ENCODE results near the gene NDUFAF3. TPM values are rescaled to one million over a fixed set of nuclear protein-coding genes. Genes with fewer than 3 reads are reported as not detected.

NDUFAF3 gene
- total RNA-seq, 1 experiment from 2014 or later, result 36.8 TPM

- Mint-ChIP-seq H3K4me1 (peaks cover 39% of the 10 kb centered on the region), H3K36me3 (peaks cover 57% of the 10 kb centered on the region), H3K9me3 (no peaks in the 10 kb centered on the region), H3K27me3 (ENCODE audit: low read depth) (no peaks in the 10 kb centered on the region), H3K27ac (no peak overlapping the region), H3K4me3 (peak overlapping the region; percentile 92)
- no peak for ATAC-seq
- DNase-seq (ENCODE audit: low spot score), result no peak
- no peak for TF ChIP-seq FOXK1 (CRISPR knock-in tag; IDR thresholded peaks at IDR 0.05)
- POLR2A ChIA-PET, result interaction anchor here (0.6 to 4.3 kb wide), 4 partner anchors 16 to 110 kb away, joined by 3 to 81 read pairs (median 3); partner anchors contain the start of gene WDR6
- CTCF ChIA-PET, result interaction anchor here (1.1 to 8.2 kb wide), 5 partner anchors 14 to 71 kb away, joined by 3 to 124 read pairs (median 5); partner anchors contain the start of genes P4HTM, QRICH1 and WDR6
Measured at GRCh38 chr3:49023775-49024174, 1.9 kb downstream of the NDUFAF3 start.

- no peak for DNase-seq (ENCODE audit: low spot score)
- no peaks in the 10 kb centered on the region for H3K27me3 Mint-ChIP-seq (ENCODE audit: low read depth)
- POLR2A ChIA-PET, result interaction anchor here (0.6 to 1.4 kb wide), 2 partner anchors 36 to 757 kb away, joined by 3 read pairs; no protein-coding TSS in a partner anchor
- TF ChIP-seq IRF1 (CRISPR knock-in tag; IDR thresholded peaks at IDR 0.05) (no peak), JUN (CRISPR knock-in tag; IDR thresholded peaks at IDR 0.05) (no peak), HMGXB4 (CRISPR knock-in tag; IDR thresholded peaks at IDR 0.05) (no peak), AFF4 (CRISPR knock-in tag; IDR thresholded peaks at IDR 0.05; ENCODE audit: borderline replicate concordance) (no peak), TP53 (CRISPR knock-in tag; IDR thresholded peaks at IDR 0.05) (no peak), FOXP4 (CRISPR knock-in tag; IDR thresholded peaks at IDR 0.05) (no peak), ZNF317 (CRISPR knock-in tag; IDR thresholded peaks at IDR 0.05; ENCODE audit: borderline replicate concordance, low read depth) (no peak), ZBTB43 (CRISPR knock-in tag; IDR thresholded peaks at IDR 0.05) (no peak), RELA (CRISPR knock-in tag; IDR thresholded peaks at IDR 0.05; ENCODE audit: borderline replicate concordance) (no peak), ETV6 (CRISPR knock-in tag; IDR thresholded peaks at IDR 0.05) (no peak), JAZF1 (CRISPR knock-in tag; IDR thresholded peaks at IDR 0.05) (no peak)
- peaks cover 35% of the 10 kb centered on the region for H3K4me1 Mint-ChIP-seq
- CTCF ChIA-PET, result interaction anchor here (1.6 to 6.3 kb wide), 2 partner anchors 14 to 69 kb away, joined by 5 to 124 read pairs; partner anchors contain the start of genes QRICH1 and WDR6
- no peaks in the 10 kb centered on the region for H3K9me3 Mint-ChIP-seq
- H3K27ac Mint-ChIP-seq, result no peak overlapping the region
- peaks cover 57% of the 10 kb centered on the region for H3K36me3 Mint-ChIP-seq
- ATAC-seq, result no peak
- H3K4me3 Mint-ChIP-seq, result no peak overlapping the region
Measured at GRCh38 chr3:49024449-49024848, 2.5 kb downstream of the NDUFAF3 start.
